PC-3 (cell line): ENCODE results near the gene NOXA1. TPM values are rescaled to one million over a fixed set of nuclear protein-coding genes. Genes with fewer than 3 reads are reported as not detected.

Source experiments
- ATAC-seq: fragments of 200-7000 bp; cut with Tn5 transposase; 2 replicates; pipeline ENCODE4 v1.9.1; 2020; ENCODE audit warnings: mild to moderate bottlenecking, moderate library complexity
- BruUV-seq: library from RNA; stranded (reverse); fragments of 400-500 nt; replicated peaks from 2 replicates; lab custom pipeline; 2021; lab: Mats Ljungman, UMichigan
- CTCF ChIA-PET: fragments of 300-600 bp; sonication (Branson Sonifier 250); formaldehyde crosslinking; loops from one replicate; lab custom pipeline; 2022; ENCODE audit warnings: antibody characterized with exemption; lab: Charles Lee
- POLR2A ChIA-PET: fragments of 300-600 bp; sonication (Branson Sonifier 250); formaldehyde crosslinking; loops from one replicate; lab custom pipeline; 2022; ENCODE audit warnings: antibody characterized with exemption; ENCODE audit not compliant: unreplicated experiment; lab: Charles Lee
- DNase-seq: peaks from one replicate; pipeline ENCODE4 v3.0.0-alpha.2; 2015
- H2AFZ ChIP-seq: fragments of 300-600 bp; sonication (generic); 2 replicates; pipeline ENCODE4 v1.6.0; 2016; ENCODE audit warnings: antibody characterized with exemption, low read length
- H3F3A ChIP-seq: fragments of 300-600 bp; sonication (generic); one replicate; pipeline ENCODE4 v1.6.0; 2017; ENCODE audit warnings: antibody characterized with exemption, low read length, control low read depth, mild to moderate bottlenecking; ENCODE audit not compliant: unreplicated experiment
- H3K27ac ChIP-seq: fragments of 300-600 bp; sonication (generic); 2 replicates; pipeline ENCODE4 v1.5.1; 2016; ENCODE audit warnings: mild to moderate bottlenecking, low read length
- H3K27me3 ChIP-seq: fragments of 300-600 bp; sonication (generic); 2 replicates; pipeline ENCODE4 v1.6.1; 2016; ENCODE audit warnings: low read length, mixed read lengths
- H3K36me3 ChIP-seq: fragments of 300-600 bp; sonication (generic); 2 replicates; pipeline ENCODE4 v1.6.1; 2016; ENCODE audit warnings: low read depth, mixed run types, low read length, mixed read lengths
- H3K4me1 ChIP-seq: fragments of 300-600 bp; sonication (generic); 2 replicates; pipeline ENCODE4 v1.5.1; 2016; ENCODE audit warnings: low read length; ENCODE audit not compliant: insufficient read depth
- H3K4me2 ChIP-seq: fragments of 300-600 bp; sonication (generic); 2 replicates; pipeline ENCODE4 v1.6.0; 2016; ENCODE audit warnings: low read length
- H3K4me3 ChIP-seq: fragments of 300-600 bp; sonication (generic); 2 replicates; pipeline ENCODE4 v1.5.1; 2016; ENCODE audit warnings: mild to moderate bottlenecking, low read length, mixed read lengths
- H3K79me2 ChIP-seq: fragments of 300-600 bp; sonication (generic); 2 replicates; pipeline ENCODE4 v1.6.1; 2017; ENCODE audit warnings: low read length, mixed read lengths
- H3K9ac ChIP-seq: fragments of 300-600 bp; sonication (generic); 2 replicates; pipeline ENCODE4 v1.6.0; 2016; ENCODE audit warnings: mild to moderate bottlenecking, low read length
- H3K9me2 ChIP-seq: fragments of 300-600 bp; sonication (generic); replicated peaks from 2 replicates; pipeline ENCODE4 v1.6.1; 2016; ENCODE audit warnings: mixed run types, low read length, mixed read lengths
- H3K9me3 ChIP-seq: fragments of 300-600 bp; sonication (generic); 2 replicates; pipeline ENCODE4 v1.6.1; 2016; ENCODE audit warnings: low read length, mixed read lengths
- H4K20me1 ChIP-seq: fragments of 300-600 bp; sonication (generic); 2 replicates; pipeline ENCODE4 v1.6.1; 2016; ENCODE audit warnings: low read length, mixed read lengths
- CTCF ChIP-seq: fragments of 300-600 bp; sonication (generic); conservative IDR thresholded peaks from 2 replicates; pipeline ENCODE4 v1.5.1; 2017; ENCODE audit warnings: antibody characterized with exemption, low read depth, mild to moderate bottlenecking, low read length
- EZH2 ChIP-seq: fragments of 300-600 bp; sonication (generic); IDR thresholded peaks from one replicate; pipeline ENCODE4 v1.6.1; 2017; ENCODE audit warnings: antibody characterized with exemption, mild to moderate bottlenecking, low read length; ENCODE audit not compliant: unreplicated experiment
- EZH2phosphoT487 ChIP-seq: fragments of 300-600 bp; sonication (generic); IDR thresholded peaks from 2 replicates; pipeline ENCODE4 v1.6.1; 2018; ENCODE audit warnings: mild to moderate bottlenecking, antibody characterized with exemption, low read length, borderline replicate concordance
- intact Hi-C: fragments of 100-400 bp; cut with micrococcal nuclease; formaldehyde crosslinking; loops from 2 replicates; pipeline ENCODE4 v1.9.0; 2023
- total RNA-seq: library from RNA; depleted of rRNA; stranded (reverse); fragments of >200 nt; gene quantifications from 2 replicates; pipeline ENCODE4 v1.2.3, GENCODE V29; 2014

Gene NOXA1
- total RNA-seq, 1 experiment from 2014 or later: 0.51 TPM

DNA sequence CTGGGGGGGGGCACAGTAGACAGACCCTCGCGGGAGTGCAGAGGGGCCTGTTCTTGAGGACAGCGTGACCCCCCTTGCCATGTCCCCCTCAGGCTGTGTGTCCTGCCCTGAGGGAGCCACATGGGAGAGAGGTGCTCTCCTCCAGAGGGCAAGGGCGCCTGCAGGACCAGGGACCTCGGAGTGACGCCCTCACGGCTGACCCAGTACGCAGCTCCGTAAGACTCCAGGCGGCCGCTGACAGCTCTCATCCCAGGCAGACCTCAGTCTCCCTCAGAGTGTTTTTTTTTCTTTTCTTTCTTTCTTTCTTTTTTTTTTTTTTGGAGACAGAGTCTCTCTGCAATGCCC, 27.6 kb upstream of the NOXA1 start:
- ATAC-seq (no peak), DNase-seq (no peak)
- Histone ChIP-seq H3K9ac (no peak overlapping the region), H3K9me2 (no peaks in the 10 kb centered on the region), H3K4me2 (no peak overlapping the region), H3K4me3 (no peak overlapping the region), H3K79me2 (no peaks in the 10 kb centered on the region), H3K9me3 (no peaks in the 10 kb centered on the region), H3K27ac (no peak overlapping the region), H3K36me3 (no peaks in the 10 kb centered on the region), H4K20me1 (no peaks in the 10 kb centered on the region), H2AFZ (no peak overlapping the region), H3K27me3 (no peaks in the 10 kb centered on the region), H3K4me1 (no peaks in the 10 kb centered on the region), H3F3A (no peaks in the 10 kb centered on the region)
- CTCF ChIA-PET: no interaction called here
- POLR2A ChIA-PET: no interaction called here
- intact Hi-C loops: no loop called here
- BruUV-seq: no TSS peak
- TF ChIP-seq EZH2phosphoT487 (no peak), CTCF (no peak), EZH2 (no peak)

DNA sequence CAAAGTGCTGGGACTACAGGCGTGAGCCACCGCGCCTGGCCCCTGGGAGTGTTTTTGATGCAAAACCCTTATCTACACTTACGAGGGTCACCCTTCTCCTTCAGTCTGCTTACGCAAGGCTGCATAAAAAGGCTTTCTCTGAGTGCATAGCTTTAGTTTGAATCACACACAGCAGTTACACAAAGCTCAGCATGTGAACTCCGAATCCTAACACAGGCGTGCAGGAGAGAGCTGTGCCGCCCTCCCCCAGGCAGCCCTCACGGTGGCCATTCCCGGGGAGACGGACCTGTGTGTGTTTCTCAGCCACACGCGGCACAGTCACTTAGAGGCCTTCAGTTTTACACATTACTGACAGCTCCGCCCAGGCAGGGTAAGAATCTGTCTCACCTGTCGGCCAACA, 27.0 kb upstream of the NOXA1 start:
- no peak overlapping the region for H3K27ac ChIP-seq
- ATAC-seq (no peak), DNase-seq (no peak)

More for the DNA sequence above, 27.0 kb upstream of the NOXA1 start:
- no peaks in the 10 kb centered on the region for H3K36me3 ChIP-seq
- no peaks in the 10 kb centered on the region for H3K4me1 ChIP-seq
- H3K4me2 ChIP-seq: no peak overlapping the region
- H3F3A ChIP-seq: no peaks in the 10 kb centered on the region
- intact Hi-C loops: no loop called here
- CTCF ChIA-PET: no interaction called here
- H3K27me3 ChIP-seq: no peaks in the 10 kb centered on the region
- POLR2A ChIA-PET: no interaction called here
- H3K79me2 ChIP-seq: no peaks in the 10 kb centered on the region
- H3K9me3 ChIP-seq: no peaks in the 10 kb centered on the region
- BruUV-seq: no TSS peak
- no peaks in the 10 kb centered on the region for H4K20me1 ChIP-seq
- TF ChIP-seq EZH2phosphoT487: no peak
- TF ChIP-seq EZH2: no peak
- no peak for TF ChIP-seq CTCF
- H2AFZ ChIP-seq: no peak overlapping the region
- no peak overlapping the region for H3K9ac ChIP-seq
- no peaks in the 10 kb centered on the region for H3K9me2 ChIP-seq
- H3K4me3 ChIP-seq: no peak overlapping the region
